ENCODE measurements around the gene AKAP13.

Gene AKAP13

GRCh38 chr15:85388566-85389305 is 8.3 kb downstream of the AKAP13 start:
- DNase-seq, result no peak

DNA sequence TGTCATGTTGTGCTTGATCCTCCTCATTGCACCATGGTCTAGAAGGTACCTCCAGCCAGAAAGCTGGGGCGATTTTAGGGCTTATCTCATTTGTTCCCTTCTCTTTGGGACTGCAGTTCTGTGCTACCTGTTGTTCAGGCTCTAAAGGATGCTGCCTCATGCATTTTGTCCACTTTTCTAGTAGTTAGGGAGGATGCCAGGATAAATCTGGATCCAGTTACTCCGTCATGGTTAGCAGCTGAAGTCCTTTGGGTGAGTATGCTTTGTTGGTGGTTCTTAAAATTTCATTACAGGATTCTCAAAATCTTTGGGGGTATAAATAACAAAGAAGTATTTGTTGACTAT is 8.9 kb downstream of the AKAP13 start:
- no peak for DNase-seq

- no peak for DNase-seq
Observed at GRCh38 chr15:85389772-85390171, 9.4 kb downstream of the AKAP13 start.

GRCh38 chr15:85393210-85393609 is 12.8 kb downstream of the AKAP13 start:
- no peak for DNase-seq

DNA sequence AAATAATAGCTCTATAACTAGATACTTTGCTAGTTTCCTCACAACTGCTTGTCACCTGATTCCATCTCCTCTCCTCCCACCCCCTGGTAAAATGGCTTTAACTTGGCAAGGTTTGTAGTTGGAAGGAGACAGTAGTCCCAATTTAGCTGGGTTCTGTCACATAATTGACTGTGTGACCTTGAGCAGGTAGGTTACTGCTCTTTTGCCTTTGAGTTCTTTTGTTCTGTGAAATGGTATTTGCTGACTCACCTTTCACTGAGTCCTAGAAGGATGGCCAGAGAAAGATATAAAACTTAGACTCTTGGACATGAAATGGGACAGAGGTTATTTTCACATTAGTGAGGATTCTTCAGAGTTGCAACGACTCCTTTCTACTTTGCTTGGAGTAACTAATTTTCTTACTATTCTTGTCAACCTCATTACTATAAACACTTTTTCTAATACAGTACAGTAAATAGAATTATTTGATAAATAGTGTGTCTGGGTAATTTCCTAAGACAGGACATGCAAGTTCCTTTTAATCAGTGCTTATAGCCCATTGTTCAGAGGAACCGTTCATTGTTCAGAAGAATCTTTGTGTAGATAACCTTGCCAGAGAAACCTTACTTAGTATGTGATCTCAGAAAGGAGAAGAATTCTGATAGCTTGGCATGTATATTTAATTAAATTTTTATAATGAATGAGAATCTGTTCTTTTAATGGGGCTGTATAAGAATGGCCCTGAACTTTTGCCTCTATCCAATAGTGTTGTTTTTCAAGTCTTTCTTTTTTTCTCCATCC is 14.3 kb downstream of the AKAP13 start:
- no peak for DNase-seq

- DNase-seq, result no peak
Observed at GRCh38 chr15:85396554-85396953, 16.2 kb downstream of the AKAP13 start.

- DNase-seq, result no peak
Observed at GRCh38 chr15:85397151-85397550, 16.7 kb downstream of the AKAP13 start.

DNA sequence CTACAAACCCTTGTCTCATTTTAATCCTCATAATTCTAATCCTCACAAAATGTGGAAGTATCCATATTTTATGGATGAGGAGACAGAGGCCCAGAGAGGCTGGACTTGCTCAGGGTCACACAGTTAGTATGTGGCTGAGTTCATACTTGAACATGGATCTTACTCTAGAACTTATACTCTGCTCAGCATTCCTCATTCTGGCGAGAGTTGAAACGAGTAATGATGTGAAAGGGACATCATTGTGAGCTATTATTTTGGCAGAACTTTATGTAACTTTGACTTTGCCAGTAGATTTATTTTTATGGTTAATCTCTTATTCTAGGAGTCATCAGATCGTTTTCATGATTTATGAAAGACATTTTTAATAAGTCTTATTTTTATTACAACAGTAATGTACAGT is 17.5 kb downstream of the AKAP13 start:
- no peak for DNase-seq

DNA sequence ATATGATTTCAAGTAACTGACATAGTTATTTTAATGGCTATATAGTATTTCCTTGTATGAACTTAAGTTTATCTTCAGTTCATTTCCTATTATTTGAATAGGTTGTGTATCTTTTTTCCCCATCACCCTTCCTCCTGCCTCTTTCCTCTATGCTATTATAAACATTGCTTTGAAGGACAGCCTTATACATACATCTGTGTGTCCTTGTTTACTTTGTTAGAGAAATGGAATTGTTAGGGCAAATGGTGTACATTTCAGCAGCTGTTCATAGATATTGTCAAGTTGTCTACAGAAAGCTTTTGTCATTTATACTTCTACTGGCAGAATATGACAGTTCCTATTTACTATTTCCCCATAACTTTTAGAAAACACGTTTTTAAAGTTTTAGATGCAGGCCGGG is 18.4 kb downstream of the AKAP13 start:
- no peak for DNase-seq

DNA sequence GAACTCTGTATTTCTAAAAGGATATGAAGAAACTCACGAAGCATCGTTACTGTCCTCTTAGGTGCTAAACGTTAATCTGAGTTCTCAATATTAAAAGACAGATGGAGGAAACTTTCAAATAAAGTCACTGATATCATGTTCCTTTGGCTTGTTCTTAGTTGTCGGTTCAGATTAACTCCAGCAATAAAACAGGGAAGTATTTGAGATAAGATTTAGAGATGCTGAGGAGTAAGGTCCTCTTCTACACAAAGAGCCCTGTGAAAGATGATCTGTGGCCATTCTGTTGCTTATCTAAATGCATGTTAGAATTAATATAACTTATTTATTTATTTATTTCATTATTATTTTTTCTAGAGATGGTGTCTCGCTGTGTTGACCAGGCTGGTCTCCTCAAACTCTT is 19.2 kb downstream of the AKAP13 start:
- DNase-seq, result no peak

- no peak for DNase-seq
Observed at GRCh38 chr15:85400606-85401005, 20.2 kb downstream of the AKAP13 start.

DNA sequence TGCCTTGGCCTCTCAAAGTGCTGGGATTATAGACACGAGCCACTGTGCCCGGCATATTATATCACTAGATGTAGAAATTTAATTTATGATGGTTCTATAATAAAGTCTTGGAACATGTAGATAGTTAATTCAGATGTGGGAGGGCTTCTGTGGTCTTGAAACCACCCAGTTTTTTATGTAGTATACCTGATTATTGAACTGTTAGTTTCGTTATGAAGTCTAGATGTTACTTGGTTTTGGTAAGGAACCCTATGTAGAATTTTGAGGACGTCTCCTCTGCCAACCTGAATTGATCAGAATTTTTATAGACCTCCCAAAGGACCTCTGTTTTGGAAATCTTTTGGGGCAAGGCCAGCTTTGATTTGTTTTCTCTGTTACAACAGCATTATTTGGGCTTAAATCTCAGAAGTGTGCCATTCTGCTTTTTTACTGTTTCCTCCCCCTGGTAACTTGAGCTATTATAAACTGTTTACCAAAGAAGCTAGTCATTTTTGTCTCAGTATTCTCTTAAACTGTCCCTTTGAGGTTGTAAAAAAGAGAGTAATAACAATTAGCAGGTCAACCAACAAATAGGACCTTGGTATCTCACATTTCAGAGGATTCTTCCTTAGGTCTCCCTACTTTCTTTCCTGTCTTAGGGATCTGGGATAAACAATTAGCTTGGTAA is 20.8 kb downstream of the AKAP13 start:
- no peak for DNase-seq

- DNase-seq, result no peak
Observed at GRCh38 chr15:85402195-85402881, 21.9 kb downstream of the AKAP13 start.

DNA sequence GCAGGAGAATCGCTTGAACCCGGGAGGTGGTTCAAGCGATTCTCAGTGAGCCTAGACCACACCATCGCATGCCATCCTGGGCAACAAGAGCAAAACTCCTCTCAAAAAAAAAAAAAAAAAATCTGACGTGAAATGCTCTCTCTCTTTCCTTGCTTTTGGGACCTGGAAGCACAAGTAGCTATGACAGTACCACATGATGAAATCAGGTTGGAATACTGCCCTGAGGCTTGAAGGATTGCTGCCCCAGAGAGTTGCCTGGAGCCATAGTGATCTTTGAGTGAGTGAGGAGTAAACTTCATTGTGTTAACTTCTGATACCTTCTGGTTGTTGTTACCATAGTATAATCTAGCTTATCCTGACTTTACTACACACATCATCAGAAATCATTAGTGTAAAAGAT is 23.3 kb downstream of the AKAP13 start:
- DNase-seq, result no peak

- DNase-seq, result no peak
Observed at GRCh38 chr15:85404176-85404917, 23.9 kb downstream of the AKAP13 start.

- DNase-seq, result no peak
Observed at GRCh38 chr15:85404918-85405866, 24.8 kb downstream of the AKAP13 start.

- no peak for DNase-seq
Observed at GRCh38 chr15:85406916-85407315, 26.5 kb downstream of the AKAP13 start.

DNA sequence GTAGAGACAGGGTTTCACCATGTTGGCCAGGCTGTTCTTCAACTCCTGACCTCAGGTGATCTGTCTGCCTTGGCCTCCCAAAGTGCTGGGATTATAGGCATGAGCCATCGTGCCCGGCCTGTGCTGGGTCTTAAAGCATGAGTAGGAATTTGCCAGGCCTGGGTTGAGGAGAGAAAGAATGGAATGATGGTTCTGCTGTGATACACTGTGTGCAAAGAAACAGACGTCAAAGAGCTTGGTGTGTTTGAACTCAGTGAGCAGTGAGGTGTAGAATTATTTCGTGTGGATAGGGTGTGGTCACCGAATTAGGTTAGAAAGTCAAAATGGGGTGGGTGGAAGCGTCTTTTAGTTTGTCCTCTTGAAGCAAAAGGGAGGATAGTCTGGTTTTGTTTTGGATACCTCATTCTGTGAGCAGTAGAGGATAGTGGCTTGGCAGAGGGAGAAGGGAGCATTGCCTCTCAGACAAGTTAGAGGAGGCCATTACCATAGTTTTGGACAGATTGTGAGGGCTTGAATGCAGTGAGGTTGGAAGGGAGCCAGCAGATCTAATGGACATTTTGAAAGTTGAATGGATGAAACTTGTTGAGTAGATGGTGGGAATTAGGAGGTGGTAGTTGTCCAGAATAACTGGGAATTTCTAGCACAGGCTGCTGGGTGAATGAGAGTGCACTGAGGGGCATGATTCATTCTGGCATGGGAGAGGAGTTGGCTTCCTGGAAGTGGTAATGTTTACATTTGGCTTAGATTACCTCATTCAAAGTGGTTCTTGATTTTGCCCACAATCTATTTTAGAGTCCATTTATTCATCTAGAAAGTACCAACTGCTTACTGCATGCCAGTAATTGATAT is 27.2 kb downstream of the AKAP13 start:
- DNase-seq, result no peak

DNA sequence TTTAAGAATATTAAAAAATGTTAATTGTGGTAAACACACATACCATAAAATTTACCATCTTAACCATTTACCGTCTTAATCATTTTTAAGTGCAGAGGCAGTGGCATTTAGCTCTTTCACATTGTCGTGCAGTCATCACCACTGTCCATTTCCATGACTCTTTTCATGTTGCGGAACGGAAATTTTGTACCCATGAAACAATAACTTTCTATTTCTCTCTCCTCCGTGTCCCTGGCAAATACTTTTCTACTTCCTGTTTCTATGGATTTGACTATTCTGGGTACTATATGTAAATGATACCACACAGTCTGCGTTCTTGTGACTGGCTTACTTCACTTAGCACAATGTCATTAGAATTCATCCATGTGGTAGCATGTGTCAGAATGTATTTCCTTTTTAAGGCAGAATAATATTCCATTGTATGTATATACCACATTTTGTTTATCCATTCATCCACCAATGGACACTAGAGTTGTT is 27.9 kb downstream of the AKAP13 start:
- no peak for DNase-seq

- no peak for DNase-seq
Observed at GRCh38 chr15:85412066-85412465, 31.7 kb downstream of the AKAP13 start.
